Esophagus squamous epithelium (tissue), 4 donors: ENCODE data around the gene ZBTB46.

Source experiments
- CTCF ChIP-seq, 6 experiments: fragments of 450-650 bp in 4 of 6; fragments of 200-600 bp in 2 of 6; sonication (generic) in 2 of 6; IDR thresholded peaks; one replicate each; pipeline ENCODE4 v1.5.1; 2016 to 2019; ENCODE audit warnings: antibody characterized with exemption in 6 of 6, mild to moderate bottlenecking in 4 of 6, moderate library complexity in 4 of 6
- POLR2A ChIP-seq, 4 donors: fragments of 450-650 bp; IDR thresholded peaks; one replicate each; pipeline ENCODE4 v1.6.1; 2017; ENCODE audit warnings: antibody characterized with exemption in 4 of 4, mild to moderate bottlenecking in 4 of 4, moderate library complexity in 3 of 4

DNA sequence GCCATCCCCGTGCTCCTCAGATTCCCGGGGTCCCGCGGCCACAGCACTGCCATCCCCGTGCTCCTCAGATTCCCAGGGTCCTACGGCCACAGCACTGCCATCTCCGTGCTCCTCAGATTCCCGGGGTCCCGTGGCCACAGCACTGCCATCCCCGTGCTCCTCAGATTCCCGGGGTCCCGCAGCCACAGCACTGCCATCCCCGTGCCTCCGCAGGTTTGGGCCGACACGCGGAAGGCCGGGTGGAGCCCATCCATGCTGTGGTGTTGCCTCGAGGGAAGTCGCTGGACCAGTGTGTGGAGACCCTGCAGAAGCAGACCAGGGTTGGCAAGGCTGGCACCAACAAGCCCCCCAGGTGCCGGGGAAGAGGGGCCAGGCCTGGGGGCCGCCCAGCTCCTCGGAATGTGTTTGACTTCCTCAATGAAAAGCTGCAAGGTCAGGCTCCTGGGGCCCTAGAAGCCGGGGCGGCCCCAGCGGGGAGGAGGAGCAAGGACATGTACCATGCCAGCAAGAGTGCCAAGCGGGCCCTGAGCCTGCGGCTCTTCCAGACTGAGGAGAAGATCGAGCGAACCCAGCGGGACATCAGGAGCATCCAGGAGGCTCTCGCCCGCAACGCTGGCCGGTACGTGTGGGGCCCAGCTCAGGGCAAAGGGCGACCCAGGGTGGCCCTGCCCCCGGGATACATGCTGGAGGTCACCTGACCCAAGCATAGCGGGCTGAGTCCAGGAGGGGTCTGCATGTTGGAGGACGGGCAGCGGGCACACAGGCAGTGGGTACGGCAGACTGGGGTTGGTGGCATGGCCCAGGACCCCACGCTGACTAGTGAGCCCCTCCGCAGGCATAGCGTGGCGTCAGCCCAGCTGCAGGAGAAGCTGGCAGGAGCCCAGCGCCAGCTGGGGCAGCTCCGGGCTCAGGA is 95.9 kb downstream of the ZBTB46 start:
- no peak for TF ChIP-seq POLR2A (IDR thresholded peaks at IDR 0.05)
- no peak for TF ChIP-seq CTCF (IDR thresholded peaks at IDR 0.05)
